Colonic mucosa (tissue), 4 donors: Measurements from ENCODE around the gene CCDC30. TPM values are rescaled to one million over a fixed set of nuclear protein-coding genes. Genes with fewer than 3 reads are reported as not detected.

Experiments used
- DNase-seq: peaks from one replicate; pipeline ENCODE4 v3.0.0-alpha.2; 2020
- H3K27ac ChIP-seq: fragments of 200-600 bp; one replicate; pipeline ENCODE4 v1.8.0; 2021
- H3K27me3 ChIP-seq: fragments of 200-600 bp; one replicate; pipeline ENCODE4 v1.8.0; 2021
- H3K36me3 ChIP-seq: fragments of 200-600 bp; one replicate; pipeline ENCODE4 v1.8.0; 2021
- H3K4me1 ChIP-seq: fragments of 200-600 bp; one replicate; pipeline ENCODE4 v1.8.0; 2021; ENCODE audit warnings: mild to moderate bottlenecking
- H3K4me3 ChIP-seq: fragments of 200-600 bp; one replicate; pipeline ENCODE4 v1.8.0; 2021
- H3K9ac ChIP-seq, 2 donors: one replicate each; pipeline ENCODE4 v1.7.0; 2013; ENCODE audit warnings: control low read depth in 2 of 2, low read depth in 2 of 2, low read length in 2 of 2
- H3K9me3 ChIP-seq: fragments of 200-600 bp; one replicate; pipeline ENCODE4 v1.8.0; 2021
- CTCF ChIP-seq: fragments of 200-600 bp; IDR thresholded peaks from one replicate; pipeline ENCODE4 v1.8.0; 2022; ENCODE audit warnings: antibody characterized with exemption, mild to moderate bottlenecking
- intact Hi-C: fragments of 100-400 bp; cut with DNase I; formaldehyde crosslinking; loops from one replicate; pipeline ENCODE4 v1.14.1; 2022
- total RNA-seq, 2 donors: library from RNA; stranded (reverse); fragmentation: NEBNext Ultra II Directional in 1 of 2; extraction: Animal tissue kit (Norgen Biotek cat#: 25700) in 1 of 2; gene quantifications; one replicate each; pipeline ENCODE4 v1.2.1, GENCODE V29; 2021
- donor health status: healthy.
- donor health status: DM: no; HTN: no; CAD: no.
- donor health status: DM: no; HTN: no; CAD: no.

CCDC30 gene
- total RNA-seq, 2 donors from 2014 or later = 1.5 to 1.8 TPM

- DNase-seq = no peak
- no peak overlapping the region for H3K4me3 ChIP-seq
- no peak overlapping the region for H3K9ac ChIP-seq
- H3K27ac ChIP-seq = no peak overlapping the region
- H3K36me3 ChIP-seq = no peaks in the 10 kb centered on the region
- H3K4me1 ChIP-seq = no peaks in the 10 kb centered on the region
- no peaks in the 10 kb centered on the region for H3K27me3 ChIP-seq
- intact Hi-C loops = no loop called here
- no peak for TF ChIP-seq CTCF
- H3K9me3 ChIP-seq = no peaks in the 10 kb centered on the region
Measured at GRCh38 chr1:42586016-42586415, 122.9 kb downstream of the CCDC30 start.

- intact Hi-C loops = no loop called here
- no peaks in the 10 kb centered on the region for H3K4me1 ChIP-seq
Measured at GRCh38 chr1:42587753-42588152, 124.7 kb downstream of the CCDC30 start.

GRCh38 chr1:42592811-42593210 is 129.7 kb downstream of the CCDC30 start:
- Histone ChIP-seq H3K36me3 (no peaks in the 10 kb centered on the region), H3K9me3 (no peaks in the 10 kb centered on the region), H3K4me3 (no peak overlapping the region), H3K9ac (no peak overlapping the region), H3K27ac (no peak overlapping the region), H3K4me1 (no peaks in the 10 kb centered on the region), H3K27me3 (no peaks in the 10 kb centered on the region)
- intact Hi-C loops = no loop called here
- no peak for DNase-seq
- no peak for TF ChIP-seq CTCF

More at GRCh38 chr1:42587753-42588152, 124.7 kb downstream of the CCDC30 start:
- no peak overlapping the region for H3K27ac ChIP-seq
- H3K9me3 ChIP-seq = no peaks in the 10 kb centered on the region
- H3K9ac ChIP-seq = no peak overlapping the region
- no peaks in the 10 kb centered on the region for H3K36me3 ChIP-seq
- no peak overlapping the region for H3K4me3 ChIP-seq
- DNase-seq = no peak
- TF ChIP-seq CTCF = no peak
- no peaks in the 10 kb centered on the region for H3K27me3 ChIP-seq

GRCh38 chr1:42593486-42594100 is 130.5 kb downstream of the CCDC30 start:
- H3K27ac ChIP-seq = no peak overlapping the region
- intact Hi-C loops = no loop called here
- no peaks in the 10 kb centered on the region for H3K27me3 ChIP-seq
- H3K4me3 ChIP-seq = no peak overlapping the region
- no peak for TF ChIP-seq CTCF
- H3K9me3 ChIP-seq = no peaks in the 10 kb centered on the region
- H3K9ac ChIP-seq = no peak overlapping the region
- H3K4me1 ChIP-seq = no peaks in the 10 kb centered on the region
- no peaks in the 10 kb centered on the region for H3K36me3 ChIP-seq
- DNase-seq = no peak

- Histone ChIP-seq H3K4me3 (no peak overlapping the region), H3K27me3 (no peaks in the 10 kb centered on the region), H3K9ac (no peak overlapping the region), H3K9me3 (no peaks in the 10 kb centered on the region), H3K27ac (no peak overlapping the region), H3K4me1 (no peaks in the 10 kb centered on the region), H3K36me3 (no peaks in the 10 kb centered on the region)
- intact Hi-C loops = no loop called here
- DNase-seq = no peak
- no peak for TF ChIP-seq CTCF
Measured at GRCh38 chr1:42601472-42601871, 138.4 kb downstream of the CCDC30 start.

GRCh38 chr1:42613803-42614131 is 150.7 kb downstream of the CCDC30 start:
- intact Hi-C loops = no loop called here
- no peak overlapping the region for H3K4me3 ChIP-seq
- no peak overlapping the region for H3K27ac ChIP-seq
- no peak overlapping the region for H3K9ac ChIP-seq
- H3K36me3 ChIP-seq = no peaks in the 10 kb centered on the region
- TF ChIP-seq CTCF = no peak
- no peaks in the 10 kb centered on the region for H3K4me1 ChIP-seq
- no peaks in the 10 kb centered on the region for H3K27me3 ChIP-seq
- H3K9me3 ChIP-seq = no peaks in the 10 kb centered on the region
- DNase-seq = no peak
